Smooth muscle cell (in vitro differentiated cells): ENCODE results near the gene EPB41L1. TPM values are rescaled to one million over a fixed set of nuclear protein-coding genes. Genes with fewer than 3 reads are reported as not detected.

Source experiments
- DNase-seq: peaks from one replicate; lab custom pipeline; 2025; ENCODE audit not compliant: unreplicated experiment; lab: John Stamatoyannopoulos, UW
- H2AFZ ChIP-seq: fragments of 200-600 bp; sonication (generic); 2 replicates; pipeline ENCODE4 v1.6.0; 2016; ENCODE audit warnings: antibody characterized with exemption, low read depth, mild to moderate bottlenecking
- H3F3A ChIP-seq: fragments of 200-600 bp; sonication (generic); 2 replicates; pipeline ENCODE4 v1.6.0; 2017; ENCODE audit warnings: antibody characterized with exemption, low read depth
- H3K27ac ChIP-seq: fragments of 200-600 bp; sonication (generic); 2 replicates; pipeline ENCODE4 v1.5.1; 2016; ENCODE audit warnings: low read depth, mild to moderate bottlenecking
- H3K27me3 ChIP-seq: fragments of 200-600 bp; sonication (generic); 2 replicates; pipeline ENCODE4 v1.6.1; 2016; ENCODE audit warnings: low read depth, mild to moderate bottlenecking
- H3K36me3 ChIP-seq: fragments of 200-600 bp; sonication (generic); 2 replicates; pipeline ENCODE4 v1.5.1; 2016; ENCODE audit warnings: low read depth
- H3K4me1 ChIP-seq: fragments of 200-600 bp; sonication (generic); 2 replicates; pipeline ENCODE4 v1.5.1; 2016; ENCODE audit warnings: low read depth
- H3K4me2 ChIP-seq: fragments of 200-600 bp; sonication (generic); 2 replicates; pipeline ENCODE4 v1.6.0; 2016; ENCODE audit warnings: mild to moderate bottlenecking
- H3K4me3 ChIP-seq: fragments of 200-600 bp; sonication (generic); 2 replicates; pipeline ENCODE4 v1.5.1; 2016; ENCODE audit warnings: mild to moderate bottlenecking
- H3K79me2 ChIP-seq: fragments of 200-600 bp; sonication (generic); 2 replicates; pipeline ENCODE4 v1.6.0; 2016; ENCODE audit warnings: low read depth, mild to moderate bottlenecking
- H3K9ac ChIP-seq: fragments of 200-600 bp; sonication (generic); 2 replicates; pipeline ENCODE4 v1.6.0; 2016; ENCODE audit warnings: low read depth
- H3K9me3 ChIP-seq: fragments of 200-600 bp; sonication (generic); replicated peaks from 2 replicates; pipeline ENCODE4 v1.5.1; 2016; ENCODE audit warnings: low read depth
- H4K20me1 ChIP-seq: fragments of 200-600 bp; sonication (generic); 2 replicates; pipeline ENCODE4 v1.6.0; 2016; ENCODE audit warnings: low read depth
- CTCF ChIP-seq: fragments of 200-600 bp; sonication (generic); IDR thresholded peaks from 2 replicates; pipeline ENCODE4 v1.5.1; 2017; ENCODE audit warnings: borderline replicate concordance, mild to moderate bottlenecking, antibody characterized with exemption; ENCODE audit not compliant: insufficient read depth, poor library complexity, severe bottlenecking
- whole genome bisulfite sequencing: methylation state at CpG from one replicate; pipeline ENCODE4 v1.1.7; 2016; ENCODE audit warnings: low lambda C conversion rate; 5-methylcytosine and 5-hydroxymethylcytosine counted together
- polyA plus RNA-seq: library from polyadenylated mRNA; unstranded; fragments of >200 nt; fragmentation: Nextera tagmentation; extraction: Ambion mirVana; gene quantifications from 2 replicates; pipeline ENCODE4 v1.2.1, GENCODE V29; 2016
- total RNA-seq: library from RNA; depleted of rRNA; stranded (reverse); fragments of >200 nt; gene quantifications from 2 replicates; pipeline ENCODE4 v1.2.3, GENCODE V29; 2014

The EPB41L1 gene
- total and polyA plus RNA-seq, 2 experiments from 2014 or later = 14.8 to 18.0 TPM

GRCh38 chr20:36270744-36271638 is 116.5 kb downstream of the EPB41L1 start:
- Histone ChIP-seq H3F3A (no peaks in the 10 kb centered on the region), H3K9me3 (no peaks in the 10 kb centered on the region), H3K4me1 (no peaks in the 10 kb centered on the region), H3K4me2 (no peak overlapping the region), H3K79me2 (no peaks in the 10 kb centered on the region), H2AFZ (no peak overlapping the region), H3K27me3 (no peaks in the 10 kb centered on the region), H3K9ac (no peak overlapping the region), H4K20me1 (no peaks in the 10 kb centered on the region), H3K36me3 (no peaks in the 10 kb centered on the region), H3K4me3 (no peak overlapping the region), H3K27ac (no peak overlapping the region)
- DNase-seq = no peak
- TF ChIP-seq CTCF = no peak
- WGBS = 92% methylated on average over 20 of the region's 20 CpGs

- H3K27ac ChIP-seq = no peak overlapping the region
- WGBS = 85% methylated on average over 21 of the region's 21 CpGs
- H2AFZ ChIP-seq = no peak overlapping the region
- no peak for DNase-seq
- H3F3A ChIP-seq = no peaks in the 10 kb centered on the region
- TF ChIP-seq CTCF = no peak
- H3K36me3 ChIP-seq = no peaks in the 10 kb centered on the region
- H3K9ac ChIP-seq = no peak overlapping the region
- H3K4me1 ChIP-seq = no peaks in the 10 kb centered on the region
- no peaks in the 10 kb centered on the region for H3K79me2 ChIP-seq
- H3K4me3 ChIP-seq = no peak overlapping the region
- H3K4me2 ChIP-seq = no peak overlapping the region
- no peaks in the 10 kb centered on the region for H3K27me3 ChIP-seq
- H3K9me3 ChIP-seq = no peaks in the 10 kb centered on the region
- no peaks in the 10 kb centered on the region for H4K20me1 ChIP-seq
Measured at GRCh38 chr20:36271639-36272546, 117.4 kb downstream of the EPB41L1 start.

- no peak for DNase-seq
- WGBS = 90% methylated on average over 12 of the region's 12 CpGs
- Histone ChIP-seq H3K4me3 (no peak overlapping the region), H3F3A (no peaks in the 10 kb centered on the region), H3K9me3 (no peaks in the 10 kb centered on the region), H3K27ac (no peak overlapping the region), H2AFZ (no peak overlapping the region), H3K79me2 (no peaks in the 10 kb centered on the region), H3K9ac (no peak overlapping the region), H3K4me2 (no peak overlapping the region), H3K27me3 (no peaks in the 10 kb centered on the region), H3K36me3 (no peaks in the 10 kb centered on the region), H4K20me1 (no peaks in the 10 kb centered on the region), H3K4me1 (no peaks in the 10 kb centered on the region)
- no peak for TF ChIP-seq CTCF
Measured at GRCh38 chr20:36272547-36273220, 118.1 kb downstream of the EPB41L1 start.
